Kidney (tissue), 14 donors: ENCODE results near the gene GABRB1. TPM values are rescaled to one million over a fixed set of nuclear protein-coding genes. Genes with fewer than 3 reads are reported as not detected.

Source experiments
- DNase-seq, 5 donors: peaks; one replicate each; pipeline ENCODE4 v3.0.0-alpha.2; 2013 to 2020
- FAIRE-seq: peaks from 2 replicates; lab custom pipeline; 2012; peaks lifted over from hg19 to GRCh38; lab: Jason Lieb, UNC
- H3K27ac ChIP-seq, 2 donors: one replicate each; pipeline ENCODE4 v1.7.0; 2013; ENCODE audit warnings: low read depth in 2 of 2, low read length in 2 of 2, inconsistent platforms in 1 of 2
- H3K27me3 ChIP-seq: one replicate; pipeline ENCODE4 v1.7.1; 2013; ENCODE audit warnings: low read length, inconsistent platforms; ENCODE audit not compliant: control insufficient read depth, insufficient read depth
- H3K36me3 ChIP-seq, 3 donors: one replicate each; pipeline versions ENCODE4 v1.7.0 to v1.7.1; 2013; ENCODE audit warnings: low read length in 3 of 3, control low read depth in 1 of 3, inconsistent platforms in 1 of 3; ENCODE audit not compliant: insufficient read depth in 3 of 3, control insufficient read depth in 2 of 3
- H3K4me1 ChIP-seq, 3 donors: one replicate each; pipeline versions ENCODE4 v1.7.0 to v1.7.1; 2013; ENCODE audit warnings: low read length in 3 of 3, inconsistent platforms in 1 of 3, low read depth in 1 of 3; ENCODE audit not compliant: control insufficient read depth in 2 of 3, insufficient read depth in 2 of 3
- H3K4me3 ChIP-seq, 3 donors: one replicate each; pipeline versions ENCODE4 v1.7.0 to v1.8.1; 2013; ENCODE audit warnings: low read length in 3 of 3, control low read depth in 1 of 3, inconsistent platforms in 1 of 3
- H3K9ac ChIP-seq, 3 donors: one replicate each; pipeline versions ENCODE4 v1.7.0 to v1.7.1; 2013; ENCODE audit warnings: low read length in 3 of 3, control low read depth in 1 of 3, inconsistent platforms in 1 of 3
- H3K9me3 ChIP-seq, 3 donors: one replicate each; pipeline versions ENCODE4 v1.7.0 to v1.7.1; 2013; ENCODE audit warnings: low read length in 3 of 3, control low read depth in 1 of 3, inconsistent platforms in 1 of 3; ENCODE audit not compliant: control insufficient read depth in 2 of 3, insufficient read depth in 1 of 3
- intact Hi-C: fragments of 100-400 bp; cut with DNase I; formaldehyde crosslinking; loops from one replicate; pipeline ENCODE4 v1.11.1; 2022
- polyA plus RNA-seq: library from polyadenylated mRNA; stranded (reverse); fragments of 350-450 nt; fragmentation: Illumina TruSeq; extraction: RNeasy Lipid Tissue Mini Kit (QIAGEN cat#74804); gene quantifications from one replicate; pipeline ENCODE4 v1.2.3, GENCODE V29; 2014; ENCODE audit warnings: low read depth, low replicate concordance; ENCODE audit not compliant: insufficient read depth
- total RNA-seq: library from RNA; stranded (reverse); fragmentation: NEBNext Ultra II Directional; extraction: Animal tissue kit (Norgen Biotek cat#: 25700); gene quantifications from one replicate; pipeline ENCODE4 v1.2.1, GENCODE V29; 2021
- TF ChIP-seq, protein P1 (sequence below): IDR thresholded peaks from 3 replicates; pipeline ENCODE4 v1.5.1; 2012; ENCODE audit warnings: mild to moderate bottlenecking, moderate library complexity, borderline replicate concordance; ENCODE audit not compliant: insufficient read depth; ENCODE audit errors: extremely low read depth
- donor health status: control.
- donor health status: control.
- donor health status: control.
- donor health status: control.
- donor health status: control.
- donor health status: DM: yes; HTN: yes; CAD: no.
- donor health status: Normal renal cell carcinoma (clear cell type).

Gene GABRB1
- total and polyA plus RNA-seq, 2 donors from 2014 or later = 0.79 to 0.82 TPM

DNA sequence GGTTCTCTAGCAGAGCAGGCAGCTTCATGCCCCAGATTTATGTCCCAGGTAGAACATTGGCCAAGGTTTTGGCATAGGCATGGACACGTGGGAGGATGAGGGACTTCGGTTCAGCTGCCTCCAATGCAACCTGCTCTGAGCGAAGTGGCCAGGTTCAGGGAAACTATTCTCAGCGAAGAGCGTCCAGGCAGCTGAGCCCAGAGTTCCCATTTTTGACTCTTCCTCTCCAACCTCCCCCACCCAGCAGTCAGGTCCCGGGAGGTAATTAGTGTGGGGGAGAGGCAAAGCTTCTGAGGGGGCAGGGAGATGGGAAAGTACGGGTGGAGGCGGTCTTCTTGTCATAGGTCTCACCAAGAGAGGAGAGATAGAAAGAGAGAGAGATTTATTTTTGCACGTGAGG lies 39.0 kb upstream of the GABRB1 start:
- Histone ChIP-seq H3K27ac (no peak overlapping the region), H3K36me3 (no peaks in the 10 kb centered on the region), H3K27me3 (peaks cover 22% of the 10 kb centered on the region), H3K9ac (no peak overlapping the region), H3K9me3 (no peaks in the 10 kb centered on the region), H3K4me3 (no peak overlapping the region), H3K4me1 (no peaks in the 10 kb centered on the region)
- TF ChIP-seq, protein P1, sequence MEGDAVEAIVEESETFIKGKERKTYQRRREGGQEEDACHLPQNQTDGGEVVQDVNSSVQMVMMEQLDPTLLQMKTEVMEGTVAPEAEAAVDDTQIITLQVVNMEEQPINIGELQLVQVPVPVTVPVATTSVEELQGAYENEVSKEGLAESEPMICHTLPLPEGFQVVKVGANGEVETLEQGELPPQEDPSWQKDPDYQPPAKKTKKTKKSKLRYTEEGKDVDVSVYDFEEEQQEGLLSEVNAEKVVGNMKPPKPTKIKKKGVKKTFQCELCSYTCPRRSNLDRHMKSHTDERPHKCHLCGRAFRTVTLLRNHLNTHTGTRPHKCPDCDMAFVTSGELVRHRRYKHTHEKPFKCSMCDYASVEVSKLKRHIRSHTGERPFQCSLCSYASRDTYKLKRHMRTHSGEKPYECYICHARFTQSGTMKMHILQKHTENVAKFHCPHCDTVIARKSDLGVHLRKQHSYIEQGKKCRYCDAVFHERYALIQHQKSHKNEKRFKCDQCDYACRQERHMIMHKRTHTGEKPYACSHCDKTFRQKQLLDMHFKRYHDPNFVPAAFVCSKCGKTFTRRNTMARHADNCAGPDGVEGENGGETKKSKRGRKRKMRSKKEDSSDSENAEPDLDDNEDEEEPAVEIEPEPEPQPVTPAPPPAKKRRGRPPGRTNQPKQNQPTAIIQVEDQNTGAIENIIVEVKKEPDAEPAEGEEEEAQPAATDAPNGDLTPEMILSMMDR = no peak
- intact Hi-C loops = no loop called here
- DNase-seq (peak in 1 of 5 donors; percentile 4), FAIRE-seq (no peak)

DNA sequence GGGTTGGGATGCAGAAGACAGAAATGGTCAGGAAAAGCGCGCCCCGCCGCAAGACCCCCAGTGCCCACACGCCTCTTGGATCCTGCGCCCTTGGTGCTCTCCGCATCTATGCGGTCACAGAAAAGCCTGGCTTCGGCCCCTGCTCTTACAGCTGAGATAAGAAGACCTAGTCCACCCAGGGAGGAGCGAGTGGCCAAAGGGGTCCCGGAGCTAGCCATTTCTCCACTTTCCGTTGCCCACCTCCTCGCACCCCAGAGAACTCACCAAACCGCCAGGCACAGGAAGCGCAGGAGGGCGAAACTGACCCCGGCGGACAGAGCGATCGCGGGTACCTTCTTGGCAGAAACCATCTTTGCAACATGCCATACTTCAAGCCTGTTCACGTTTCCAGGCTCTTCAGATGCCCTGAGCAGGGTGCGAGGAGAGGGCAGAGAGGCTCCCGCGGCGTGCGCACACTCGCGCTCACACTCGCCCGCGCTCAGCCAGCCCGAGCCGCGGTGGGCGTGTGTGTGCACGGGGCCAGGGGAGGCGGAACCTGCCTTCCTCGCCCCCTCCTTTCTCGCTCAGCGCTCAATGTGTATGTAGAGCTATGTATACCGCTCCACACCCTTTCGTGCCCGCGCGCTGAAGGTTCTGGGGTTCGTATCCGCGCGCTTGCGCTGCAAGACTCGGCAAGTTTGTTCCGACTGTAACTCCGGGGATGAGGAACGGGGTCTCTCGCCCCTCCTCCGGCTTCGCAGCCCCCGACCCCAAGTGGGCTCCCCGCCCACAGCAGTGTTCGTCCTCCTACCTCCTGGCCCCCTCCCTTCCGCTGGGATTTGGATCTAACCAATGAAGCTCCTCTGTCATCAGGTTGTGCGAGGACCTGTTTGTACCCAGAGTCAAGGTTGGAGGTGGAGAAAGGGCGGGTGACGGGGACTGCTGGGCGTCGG lies 38.0 kb upstream of the GABRB1 start, which contains the start of gene GABRA4:
TSS of gene GABRA4 (minus strand) at position 507 of the 932 bp plus-strand sequence. CDS start at position 350, 157 bp downstream.
- H3K4me3 ChIP-seq = peak within 1 kb of the TSS; percentile 11 to 55 (median 48)
- peak within 1 kb of the TSS in 1 of 3 donors; percentile 12 for H3K9ac ChIP-seq
- no peaks in the 10 kb centered on the region for H3K9me3 ChIP-seq
- H3K36me3 ChIP-seq = no peaks in the 10 kb centered on the region
- intact Hi-C loops = no loop called here
- no peak within 1 kb of the TSS for H3K27ac ChIP-seq
- H3K27me3 ChIP-seq = peaks cover 22% of the 10 kb centered on the region
- TF ChIP-seq, protein P1 = no peak
- FAIRE-seq = no peak
- DNase-seq = peak; percentile 33 to 61 (median 44)
- no peaks in the 10 kb centered on the region for H3K4me1 ChIP-seq

DNA sequence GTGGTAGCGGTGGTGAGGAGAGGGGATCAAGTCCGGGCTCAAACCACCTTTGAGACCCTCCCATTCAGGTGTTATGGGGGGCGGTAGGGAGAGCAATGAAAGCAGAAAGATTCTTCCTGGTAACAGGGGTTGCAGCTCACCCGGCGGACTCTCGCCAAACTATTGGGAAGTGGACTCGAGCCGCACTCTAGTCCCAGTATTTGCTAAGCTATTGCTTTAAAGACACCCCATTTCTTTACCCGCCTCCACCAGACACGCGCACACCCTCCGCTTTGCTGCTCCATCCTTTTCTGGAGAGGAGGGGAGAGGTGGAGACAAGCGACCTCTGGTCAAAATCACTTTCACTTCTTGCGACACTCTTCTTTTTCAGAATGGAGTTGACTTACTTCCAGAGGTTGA lies 37.4 kb upstream of the GABRB1 start:
- peak overlapping the region in 2 of 3 donors; percentile 48 to 55 for H3K4me3 ChIP-seq
- H3K4me1 ChIP-seq = no peaks in the 10 kb centered on the region
- no peak overlapping the region for H3K9ac ChIP-seq
- H3K36me3 ChIP-seq = no peaks in the 10 kb centered on the region
- DNase-seq (peak in 1 of 5 donors; percentile 4), FAIRE-seq (no peak)
- intact Hi-C loops = no loop called here
- TF ChIP-seq, protein P1 = no peak
- H3K27ac ChIP-seq = no peak overlapping the region
- H3K9me3 ChIP-seq = no peaks in the 10 kb centered on the region
- H3K27me3 ChIP-seq = peaks cover 22% of the 10 kb centered on the region
